Testis (tissue), 2 donors: ENCODE results near the gene GNAT1.
"Not testable (repeated sequence)": the region's sequence is repeated elsewhere in the genome, so short reads cannot be mapped to it uniquely, and the experiment has no call there.

Source experiments
- POLR2A ChIP-seq: fragments of 450-650 bp; IDR thresholded peaks from one replicate; pipeline ENCODE4 v1.6.1; 2017; ENCODE audit warnings: antibody characterized with exemption, mild to moderate bottlenecking, moderate library complexity
- TF ChIP-seq, protein P1 (sequence below), 3 experiments: fragments of 450-650 bp in 2 of 3; fragments of 200-600 bp in 1 of 3; sonication (generic) in 1 of 3; IDR thresholded peaks; one replicate each; pipeline ENCODE4 v1.5.1; 2016 to 2019; ENCODE audit warnings: antibody characterized with exemption in 3 of 3, mild to moderate bottlenecking in 2 of 3, moderate library complexity in 1 of 3

- TF ChIP-seq, protein P1, sequence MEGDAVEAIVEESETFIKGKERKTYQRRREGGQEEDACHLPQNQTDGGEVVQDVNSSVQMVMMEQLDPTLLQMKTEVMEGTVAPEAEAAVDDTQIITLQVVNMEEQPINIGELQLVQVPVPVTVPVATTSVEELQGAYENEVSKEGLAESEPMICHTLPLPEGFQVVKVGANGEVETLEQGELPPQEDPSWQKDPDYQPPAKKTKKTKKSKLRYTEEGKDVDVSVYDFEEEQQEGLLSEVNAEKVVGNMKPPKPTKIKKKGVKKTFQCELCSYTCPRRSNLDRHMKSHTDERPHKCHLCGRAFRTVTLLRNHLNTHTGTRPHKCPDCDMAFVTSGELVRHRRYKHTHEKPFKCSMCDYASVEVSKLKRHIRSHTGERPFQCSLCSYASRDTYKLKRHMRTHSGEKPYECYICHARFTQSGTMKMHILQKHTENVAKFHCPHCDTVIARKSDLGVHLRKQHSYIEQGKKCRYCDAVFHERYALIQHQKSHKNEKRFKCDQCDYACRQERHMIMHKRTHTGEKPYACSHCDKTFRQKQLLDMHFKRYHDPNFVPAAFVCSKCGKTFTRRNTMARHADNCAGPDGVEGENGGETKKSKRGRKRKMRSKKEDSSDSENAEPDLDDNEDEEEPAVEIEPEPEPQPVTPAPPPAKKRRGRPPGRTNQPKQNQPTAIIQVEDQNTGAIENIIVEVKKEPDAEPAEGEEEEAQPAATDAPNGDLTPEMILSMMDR (IDR thresholded peaks at IDR 0.05): not testable (repeated sequence)
- not testable (repeated sequence) for TF ChIP-seq POLR2A
Measured at GRCh38 chr3:50244813-50245212, 53.4 kb downstream of the GNAT1 start.
